ENCODE data around the gene MS4A18.

DNA sequence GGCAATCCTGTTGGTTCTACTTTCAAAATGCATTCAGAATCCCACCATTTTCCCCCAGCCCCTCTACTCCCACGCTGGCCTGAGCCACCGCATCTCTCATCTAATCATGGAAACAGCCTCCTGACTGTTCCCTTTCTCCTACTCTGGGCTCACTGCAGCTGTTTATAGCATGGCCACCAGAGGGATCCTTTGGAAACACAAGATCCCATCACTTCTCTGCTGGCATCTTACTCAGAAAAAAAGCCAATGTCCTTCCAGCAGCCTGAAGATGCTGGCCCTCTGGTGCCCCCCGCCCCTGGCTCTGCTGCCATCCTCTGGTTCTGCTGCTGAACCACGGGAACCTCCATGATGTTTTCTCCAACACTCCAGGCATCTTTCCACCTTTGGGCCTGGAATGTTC, 14.0 kb upstream of the MS4A18 start:
- no peak for TF ChIP-seq GATA2 (IDR thresholded peaks at IDR 0.05; ENCODE audit: low read depth, low read length)
- no peak for TF ChIP-seq GATA3 (IDR thresholded peaks at IDR 0.05; ENCODE audit: low read depth, low read length)
